Peyer's patch (tissue), 4 donors: ENCODE data around the gene MMAB.

Source experiments
- POLR2A ChIP-seq, 2 donors: fragments of 450-650 bp; IDR thresholded peaks; one replicate each; pipeline ENCODE4 v1.5.1; 2017; ENCODE audit warnings: antibody characterized with exemption in 2 of 2, mild to moderate bottlenecking in 2 of 2, moderate library complexity in 2 of 2
- TF ChIP-seq, protein P1 (sequence below), 6 experiments: fragments of 450-650 bp in 4 of 6; fragments of 200-600 bp in 2 of 6; sonication (generic) in 1 of 6; IDR thresholded peaks; one replicate each; pipeline ENCODE4 v1.5.1; 2017 to 2019; ENCODE audit warnings: antibody characterized with exemption in 6 of 6, mild to moderate bottlenecking in 3 of 6, moderate library complexity in 1 of 6

DNA sequence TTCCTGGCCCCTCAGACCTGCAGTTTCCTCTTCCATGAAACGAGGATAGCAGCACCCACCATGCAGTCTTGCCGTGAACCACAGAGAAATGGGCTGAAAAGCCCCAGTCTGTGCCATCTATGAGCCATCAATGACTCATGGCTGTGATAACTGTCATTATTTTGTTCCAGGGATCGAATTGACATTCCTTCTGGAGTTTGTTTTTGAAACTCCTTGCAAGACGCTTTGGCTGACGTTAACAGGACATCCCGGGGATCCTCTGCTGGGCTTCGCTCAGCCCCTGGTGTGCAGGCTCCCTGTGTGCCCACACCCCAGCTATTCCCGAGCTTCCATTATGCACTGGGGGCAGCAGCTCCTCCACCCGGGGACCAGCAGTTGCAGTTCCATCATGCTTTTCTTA, 33.8 kb downstream of the MMAB start:
- TF ChIP-seq, protein P1, sequence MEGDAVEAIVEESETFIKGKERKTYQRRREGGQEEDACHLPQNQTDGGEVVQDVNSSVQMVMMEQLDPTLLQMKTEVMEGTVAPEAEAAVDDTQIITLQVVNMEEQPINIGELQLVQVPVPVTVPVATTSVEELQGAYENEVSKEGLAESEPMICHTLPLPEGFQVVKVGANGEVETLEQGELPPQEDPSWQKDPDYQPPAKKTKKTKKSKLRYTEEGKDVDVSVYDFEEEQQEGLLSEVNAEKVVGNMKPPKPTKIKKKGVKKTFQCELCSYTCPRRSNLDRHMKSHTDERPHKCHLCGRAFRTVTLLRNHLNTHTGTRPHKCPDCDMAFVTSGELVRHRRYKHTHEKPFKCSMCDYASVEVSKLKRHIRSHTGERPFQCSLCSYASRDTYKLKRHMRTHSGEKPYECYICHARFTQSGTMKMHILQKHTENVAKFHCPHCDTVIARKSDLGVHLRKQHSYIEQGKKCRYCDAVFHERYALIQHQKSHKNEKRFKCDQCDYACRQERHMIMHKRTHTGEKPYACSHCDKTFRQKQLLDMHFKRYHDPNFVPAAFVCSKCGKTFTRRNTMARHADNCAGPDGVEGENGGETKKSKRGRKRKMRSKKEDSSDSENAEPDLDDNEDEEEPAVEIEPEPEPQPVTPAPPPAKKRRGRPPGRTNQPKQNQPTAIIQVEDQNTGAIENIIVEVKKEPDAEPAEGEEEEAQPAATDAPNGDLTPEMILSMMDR (IDR thresholded peaks at IDR 0.05) = no peak
- TF ChIP-seq POLR2A (IDR thresholded peaks at IDR 0.05) = no peak
